Stomach (tissue), 4 donors: ENCODE results near the gene ACACA.

Experiments
- CTCF ChIP-seq, 7 experiments: fragments of 450-650 bp in 4 of 7; fragments of 200-600 bp in 3 of 7; sonication (generic) in 3 of 7; IDR thresholded peaks; one replicate each; pipeline ENCODE4 v1.5.1; 2016 to 2019; ENCODE audit warnings: antibody characterized with exemption in 7 of 7, control low read depth in 2 of 7, mild to moderate bottlenecking in 1 of 7
- EP300 ChIP-seq: sonication (generic); formaldehyde crosslinking; IDR thresholded peaks from one replicate; pipeline ENCODE4 v1.6.1; 2017; ENCODE audit warnings: antibody characterized with exemption
- POLR2A ChIP-seq, 4 donors: fragments of 450-650 bp; IDR thresholded peaks; one replicate each; pipeline ENCODE4 v1.6.1; 2016; ENCODE audit warnings: antibody characterized with exemption in 4 of 4, control low read depth in 2 of 4, mild to moderate bottlenecking in 1 of 4, moderate library complexity in 1 of 4
- POLR2AphosphoS5 ChIP-seq, 3 donors: sonication (generic); formaldehyde crosslinking; IDR thresholded peaks; one replicate each; pipeline ENCODE4 v1.6.1; 2016; ENCODE audit warnings: antibody characterized with exemption in 3 of 3

- TF ChIP-seq CTCF (IDR thresholded peaks at IDR 0.05), result no peak
- TF ChIP-seq POLR2AphosphoS5 (IDR thresholded peaks at IDR 0.05), result no peak
- no peak for TF ChIP-seq EP300
- no peak for TF ChIP-seq POLR2A (IDR thresholded peaks at IDR 0.05)
These were observed 320.3 kb downstream of the ACACA start for GRCh38 chr17:37086334-37086733.
